AG04450 (cell line): ENCODE data around the gene KHSRP. TPM values are rescaled to one million over a fixed set of nuclear protein-coding genes. Genes with fewer than 3 reads are reported as not detected.

ENCODE experiments used
- CTCF ChIA-PET: fragments of 300-600, 350-600 bp; formaldehyde crosslinking; extraction: SDS; loops from one replicate; lab custom pipeline; 2022; ENCODE audit warnings: antibody characterized with exemption, inconsistent platforms; lab: Charles Lee
- POLR2A ChIA-PET: fragments of 350-600 bp; formaldehyde crosslinking; extraction: SDS; loops from one replicate; lab custom pipeline; 2021; ENCODE audit warnings: antibody characterized with exemption, inconsistent platforms; lab: Yijun Ruan, JAX
- DNase-seq: peaks from one replicate; pipeline ENCODE4 v3.0.0-alpha.2; 2011; ENCODE audit warnings: low read depth, low spot score
- H3K27ac ChIP-seq: one replicate; pipeline ENCODE4 v1.5.1; 2012; ENCODE audit warnings: low read depth, low read length, control low read depth
- H3K27me3 ChIP-seq: one replicate; pipeline ENCODE4 v1.6.0; 2012; ENCODE audit warnings: low read length; ENCODE audit not compliant: control insufficient read depth, insufficient read depth
- H3K4me3 ChIP-seq: 2 replicates; pipeline ENCODE4 v1.5.1; 2011; ENCODE audit warnings: mild to moderate bottlenecking, low read depth, low read length, control low read depth
- H3K9me3 ChIP-seq: 2 replicates; pipeline ENCODE4 v1.5.1; 2012; ENCODE audit warnings: low read length; ENCODE audit not compliant: control insufficient read depth, insufficient read depth
- CTCF ChIP-seq: IDR thresholded peaks from 2 replicates; pipeline ENCODE4 v1.5.1; 2011; ENCODE audit warnings: low read depth, low read length, control low read depth, inconsistent platforms
- polyA plus RNA-seq: library from polyadenylated mRNA; depleted of rRNA; stranded (reverse); fragments of >200 nt; gene quantifications from 2 replicates; pipeline ENCODE4 v1.2.3, GENCODE V29; 2011

KHSRP gene
- polyA plus RNA-seq, 1 experiment, result 57.0 TPM

GRCh38 chr19:6413721-6414643 is 10.6 kb downstream of the KHSRP start:
- no peak overlapping the region for H3K4me3 ChIP-seq
- H3K27ac ChIP-seq, result no peak overlapping the region
- no peaks in the 10 kb centered on the region for H3K27me3 ChIP-seq
- DNase-seq, result no peak
- TF ChIP-seq CTCF, result no peak
- ChIA-PET POLR2A (no interaction called here), CTCF (no interaction called here)
- H3K9me3 ChIP-seq, result no peaks in the 10 kb centered on the region; the same call in 1 of the 2 replicates

GRCh38 chr19:6413291-6413690 is 11.3 kb downstream of the KHSRP start:
- Histone ChIP-seq H3K9me3 (no peaks in the 10 kb centered on the region; the same call in 1 of the 2 replicates), H3K27ac (no peak overlapping the region), H3K27me3 (no peaks in the 10 kb centered on the region), H3K4me3 (no peak overlapping the region)
- CTCF ChIA-PET, result no interaction called here
- no peak for DNase-seq
- TF ChIP-seq CTCF, result no peak
- POLR2A ChIA-PET, result no interaction called here

- peak; percentile 53 for TF ChIP-seq CTCF
- H3K27me3 ChIP-seq, result no peaks in the 10 kb centered on the region
- POLR2A ChIA-PET, result interaction anchor here (0.6 kb wide), 1 partner anchor 12 kb away, joined by 3 read pairs; the partner anchor contains the start of gene KHSRP
- no peak overlapping the region for H3K4me3 ChIP-seq
- no peak overlapping the region for H3K27ac ChIP-seq
- no peak for DNase-seq
- no peaks in the 10 kb centered on the region; the same call in 1 of the 2 replicates for H3K9me3 ChIP-seq
- CTCF ChIA-PET, result no interaction called here
Observed at GRCh38 chr19:6412447-6413091, 12.0 kb downstream of the KHSRP start.

- Histone ChIP-seq H3K27ac (no peak overlapping the region), H3K27me3 (no peaks in the 10 kb centered on the region), H3K9me3 (no peaks in the 10 kb centered on the region; the same call in 1 of the 2 replicates), H3K4me3 (no peak overlapping the region)
- ChIA-PET POLR2A (interaction anchor here (0.6 kb wide), 1 partner anchor 13 kb away, joined by 3 read pairs; the partner anchor contains the start of gene KHSRP), CTCF (no interaction called here)
- no peak for TF ChIP-seq CTCF
- no peak for DNase-seq
Observed at GRCh38 chr19:6412061-6412446, 12.6 kb downstream of the KHSRP start.

- H3K9me3 ChIP-seq, result no peaks in the 10 kb centered on the region; the same call in 1 of the 2 replicates
- ChIA-PET POLR2A (interaction anchor here (1.5 kb wide), 1 partner anchor 31 kb away, joined by 3 read pairs; no protein-coding TSS in a partner anchor), CTCF (no interaction called here)
- no peak overlapping the region for H3K4me3 ChIP-seq
- TF ChIP-seq CTCF, result no peak
- no peaks in the 10 kb centered on the region for H3K27me3 ChIP-seq
- no peak for DNase-seq
- H3K27ac ChIP-seq, result no peak overlapping the region
Observed at GRCh38 chr19:6409346-6409745, 15.3 kb downstream of the KHSRP start.
